ENCODE measurements around the gene HCST. TPM values are rescaled to one million over a fixed set of nuclear protein-coding genes. Genes with fewer than 3 reads are reported as not detected.
"Not testable (repeated sequence)": the region's sequence is repeated elsewhere in the genome, so short reads cannot be mapped to it uniquely, and the experiment has no call there.

The HCST gene
- total RNA-seq, 6 experiments from 2014 or later: 0.96 to 4.1 (median 1.2) TPM

DNA sequence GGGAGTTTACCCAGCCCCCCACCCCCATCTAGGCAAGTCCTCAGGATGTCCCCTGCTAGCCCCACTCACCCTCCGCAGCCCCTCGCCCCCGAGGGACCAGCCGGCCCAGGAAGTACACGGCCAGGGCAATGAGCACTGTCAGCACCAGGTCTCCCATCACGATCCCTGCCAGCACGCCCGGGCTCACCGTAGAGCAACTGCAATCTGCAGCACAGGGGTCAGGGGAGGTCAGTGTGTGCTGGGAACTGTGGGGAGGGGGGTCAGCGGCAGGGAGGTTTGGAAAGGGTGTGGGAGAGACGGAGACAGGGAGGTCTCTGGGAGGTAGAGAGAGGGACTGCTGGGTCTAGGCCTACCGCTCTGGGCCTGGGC is 5.0 kb downstream of the HCST start:
- Mint-ChIP-seq H3K36me3 (ENCODE audit: low read depth) (no peaks in the 10 kb centered on the region), H3K9me3 (no peaks in the 10 kb centered on the region), H3K4me1 (ENCODE audit: low read depth) (peaks cover 44% of the 10 kb centered on the region), H3K27ac (no peak overlapping the region), H3K4me3 (no peak overlapping the region), H3K27me3 (ENCODE audit: insufficient read depth) (peaks cover 2% of the 10 kb centered on the region; the same call in 1 of the 2 replicates)
- TF ChIP-seq, protein P1, sequence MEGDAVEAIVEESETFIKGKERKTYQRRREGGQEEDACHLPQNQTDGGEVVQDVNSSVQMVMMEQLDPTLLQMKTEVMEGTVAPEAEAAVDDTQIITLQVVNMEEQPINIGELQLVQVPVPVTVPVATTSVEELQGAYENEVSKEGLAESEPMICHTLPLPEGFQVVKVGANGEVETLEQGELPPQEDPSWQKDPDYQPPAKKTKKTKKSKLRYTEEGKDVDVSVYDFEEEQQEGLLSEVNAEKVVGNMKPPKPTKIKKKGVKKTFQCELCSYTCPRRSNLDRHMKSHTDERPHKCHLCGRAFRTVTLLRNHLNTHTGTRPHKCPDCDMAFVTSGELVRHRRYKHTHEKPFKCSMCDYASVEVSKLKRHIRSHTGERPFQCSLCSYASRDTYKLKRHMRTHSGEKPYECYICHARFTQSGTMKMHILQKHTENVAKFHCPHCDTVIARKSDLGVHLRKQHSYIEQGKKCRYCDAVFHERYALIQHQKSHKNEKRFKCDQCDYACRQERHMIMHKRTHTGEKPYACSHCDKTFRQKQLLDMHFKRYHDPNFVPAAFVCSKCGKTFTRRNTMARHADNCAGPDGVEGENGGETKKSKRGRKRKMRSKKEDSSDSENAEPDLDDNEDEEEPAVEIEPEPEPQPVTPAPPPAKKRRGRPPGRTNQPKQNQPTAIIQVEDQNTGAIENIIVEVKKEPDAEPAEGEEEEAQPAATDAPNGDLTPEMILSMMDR (IDR thresholded peaks at IDR 0.05): no peak
- no peak for DNase-seq

DNA sequence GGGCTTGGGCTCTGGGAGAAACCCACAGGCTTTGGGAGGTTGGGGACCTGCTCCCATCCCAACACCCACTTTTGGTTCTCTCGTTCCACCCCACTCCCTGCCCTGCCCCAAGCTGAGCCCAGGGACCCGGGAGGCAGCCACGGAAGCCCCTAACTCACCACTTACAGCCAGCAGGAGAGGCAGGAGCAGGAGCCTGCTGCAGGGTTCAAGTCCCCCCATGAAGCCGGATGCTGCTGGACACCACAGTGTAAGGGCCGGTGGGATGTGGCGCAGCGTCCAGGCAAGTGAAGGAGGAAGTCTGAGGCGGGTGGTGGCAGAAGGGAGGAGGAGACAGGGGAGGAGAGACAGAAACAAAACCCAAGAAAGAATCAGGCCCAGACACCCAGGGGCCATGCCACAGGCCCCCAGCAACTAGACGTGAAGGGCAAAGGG is 5.7 kb downstream of the HCST start, which contains the start of gene TYROBP:
Gene TYROBP (minus strand): TSS at position 286 of the 432 bp plus-strand sequence. CDS start 67 bp downstream, at position 219.
- Mint-ChIP-seq H3K9me3 (no peaks in the 10 kb centered on the region), H3K27me3 (ENCODE audit: insufficient read depth) (peaks cover 2% of the 10 kb centered on the region; the same call in 1 of the 2 replicates), H3K36me3 (ENCODE audit: low read depth) (no peaks in the 10 kb centered on the region), H3K27ac (no peak within 1 kb of the TSS), H3K4me1 (ENCODE audit: low read depth) (peaks cover 37% of the 10 kb centered on the region), H3K4me3 (no peak within 1 kb of the TSS)
- no peak for DNase-seq
- TF ChIP-seq, protein P1 (IDR thresholded peaks at IDR 0.05): no peak

DNA sequence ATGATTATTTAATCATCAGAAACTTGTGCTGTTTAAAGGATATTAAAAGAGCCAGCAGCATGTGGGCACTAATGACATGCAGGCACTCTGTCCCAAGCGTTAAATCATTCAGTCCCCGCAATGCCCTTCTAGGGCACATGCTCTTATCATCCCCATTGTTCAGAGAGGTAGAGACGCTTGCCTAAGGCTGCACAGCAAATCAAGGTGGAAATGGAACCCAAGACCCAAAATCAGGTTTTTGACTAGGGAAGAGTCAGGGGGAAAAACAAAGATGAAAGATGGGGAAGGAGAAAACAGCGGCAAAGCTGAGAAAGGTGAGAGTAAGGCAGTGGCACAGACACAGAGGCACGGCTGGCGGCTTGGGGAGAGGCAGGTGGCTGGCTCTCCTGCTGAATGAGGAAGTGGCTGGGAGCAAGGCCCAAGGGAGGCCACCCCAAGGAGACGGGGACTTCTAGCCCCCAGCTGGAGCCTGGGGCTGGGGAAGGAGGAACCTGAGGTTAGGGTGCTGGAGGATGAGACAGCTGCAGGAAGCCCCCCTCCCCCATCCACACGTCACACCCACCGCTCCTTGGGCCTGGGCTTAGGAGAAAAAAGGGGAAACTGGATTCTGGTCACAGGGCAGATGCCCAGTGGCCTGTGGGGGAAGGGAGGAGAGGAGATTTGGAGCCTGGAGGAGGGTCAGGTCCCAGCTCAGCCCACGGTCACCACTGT is 6.8 kb downstream of the HCST start:
- H3K36me3 Mint-ChIP-seq (ENCODE audit: low read depth): no peaks in the 10 kb centered on the region
- no peaks in the 10 kb centered on the region for H3K9me3 Mint-ChIP-seq
- TF ChIP-seq, protein P1 (IDR thresholded peaks at IDR 0.05): no peak
- DNase-seq: no peak
- H3K27ac Mint-ChIP-seq: no peak overlapping the region
- no peaks in the 10 kb centered on the region for H3K27me3 Mint-ChIP-seq (ENCODE audit: insufficient read depth)
- H3K4me1 Mint-ChIP-seq (ENCODE audit: low read depth): peaks cover 36% of the 10 kb centered on the region
- no peak overlapping the region for H3K4me3 Mint-ChIP-seq

DNA sequence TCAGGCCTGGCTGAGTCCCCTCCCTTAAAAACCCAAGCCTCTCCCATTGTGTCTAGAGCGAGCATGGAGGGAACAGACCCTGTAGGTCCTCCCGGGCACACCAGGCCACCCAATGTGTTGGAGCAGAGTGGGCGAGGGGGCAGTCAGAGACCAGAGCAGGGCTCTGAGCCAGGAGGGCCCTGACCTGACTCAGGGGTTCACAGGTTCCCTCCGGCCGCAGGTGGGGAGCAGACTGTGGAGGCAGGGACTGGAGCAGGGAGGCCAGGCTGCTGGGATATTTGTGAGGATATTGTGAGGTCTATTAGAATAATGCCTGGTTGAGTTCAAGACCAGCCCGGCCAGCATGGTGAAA is 7.3 kb downstream of the HCST start:
- Mint-ChIP-seq H3K36me3 (ENCODE audit: low read depth) (no peaks in the 10 kb centered on the region), H3K4me1 (ENCODE audit: low read depth) (peaks cover 31% of the 10 kb centered on the region), H3K27me3 (ENCODE audit: insufficient read depth) (no peaks in the 10 kb centered on the region), H3K27ac (no peak overlapping the region), H3K4me3 (no peak overlapping the region), H3K9me3 (no peaks in the 10 kb centered on the region)
- TF ChIP-seq, protein P1 (IDR thresholded peaks at IDR 0.05): no peak
- no peak for DNase-seq

DNA sequence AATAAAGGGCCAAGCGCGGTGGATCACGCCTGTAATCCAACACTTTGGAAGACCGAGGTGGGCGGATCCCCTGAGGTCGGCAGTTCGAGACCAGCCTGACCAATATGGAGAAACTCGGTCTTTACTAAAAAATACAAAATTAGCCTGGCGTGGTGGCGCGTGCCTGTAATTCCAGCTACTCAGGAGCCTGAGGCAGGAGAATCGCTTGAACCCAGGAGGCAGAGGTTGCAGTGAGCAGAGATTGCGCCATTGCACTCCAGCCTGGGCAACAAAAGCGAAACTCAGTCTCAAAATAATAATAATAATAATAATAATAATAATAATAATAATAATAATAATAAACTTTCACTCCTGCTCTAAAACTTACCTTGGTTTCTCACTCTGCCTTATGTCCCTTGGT is 8.0 kb downstream of the HCST start:
- not testable (repeated sequence) for H3K36me3 Mint-ChIP-seq (ENCODE audit: low read depth); H3K27ac Mint-ChIP-seq

DNA sequence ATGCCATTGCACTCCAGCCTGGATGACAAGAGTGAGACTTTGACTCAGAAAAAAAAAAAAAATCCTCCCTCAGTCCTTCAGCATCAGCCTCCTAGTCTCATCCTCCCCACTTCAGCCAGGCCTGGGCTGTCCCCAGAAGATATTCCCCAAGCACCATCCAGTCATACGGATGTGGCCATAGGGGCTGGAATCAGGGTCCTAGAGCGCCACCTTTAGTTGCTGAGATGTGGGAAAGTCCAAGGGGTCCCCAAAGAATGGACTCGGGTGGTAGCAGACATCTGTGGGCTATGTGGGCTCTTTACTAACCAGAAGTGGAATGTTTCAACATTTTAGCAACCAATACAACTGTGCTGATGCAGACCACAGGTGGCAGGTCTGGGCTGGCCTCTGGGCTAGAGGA is 8.8 kb downstream of the HCST start:
- Mint-ChIP-seq H3K27me3 (ENCODE audit: insufficient read depth) (no peaks in the 10 kb centered on the region), H3K9me3 (no peaks in the 10 kb centered on the region), H3K4me1 (ENCODE audit: low read depth) (peaks cover 23% of the 10 kb centered on the region), H3K36me3 (ENCODE audit: low read depth) (no peaks in the 10 kb centered on the region), H3K4me3 (no peak overlapping the region), H3K27ac (no peak overlapping the region)
- TF ChIP-seq, protein P1 (IDR thresholded peaks at IDR 0.05): no peak
- DNase-seq: no peak

More for the DNA sequence above, 8.0 kb downstream of the HCST start:
- not testable (repeated sequence) for DNase-seq; H3K4me3 Mint-ChIP-seq; H3K27me3 Mint-ChIP-seq (ENCODE audit: insufficient read depth); H3K9me3 Mint-ChIP-seq
- H3K4me1 Mint-ChIP-seq (ENCODE audit: low read depth): peaks cover 24% of the 10 kb centered on the region

Measured in HFFc6 (cell line).